ENCODE measurements around the gene RPS6KB2. TPM values are rescaled to one million over a fixed set of nuclear protein-coding genes. Genes with fewer than 3 reads are reported as not detected.

Gene RPS6KB2
- total and polyA plus RNA-seq, 10 of the 15 experiments (the other 5 are each of a cell fraction or from before 2014, with no cell fraction given): 0.39 to 101 (median 58.4) TPM

GRCh38 chr11:67387069-67387468 lies 41.2 kb upstream of the RPS6KB2 start:
- H3K27ac ChIP-seq (ENCODE audit: control insufficient read depth, insufficient read depth): no peak overlapping the region
- POLR2A ChIA-PET: interaction anchor here (0.6 to 2.2 kb wide), 6 partner anchors 15 to 305 kb away, joined by 3 to 8 read pairs (median 4); partner anchors contain the start of gene POLD4
- H3K4me3 ChIP-seq: no peak overlapping the region
- TF ChIP-seq NR2C1 (IDR thresholded peaks at IDR 0.05): no peak
- TF ChIP-seq CREB1 (IDR thresholded peaks at IDR 0.05; ENCODE audit: low read depth): no peak
- TF ChIP-seq ZNF592 (IDR thresholded peaks at IDR 0.05): no peak
- no peak for TF ChIP-seq BHLHE40 (IDR thresholded peaks at IDR 0.05; ENCODE audit: borderline replicate concordance in 1 of 2, low read depth in 2 of 2, low read length in 1 of 2)
- TF ChIP-seq ZBTB4 (CRISPR knock-in tag; IDR thresholded peaks at IDR 0.05): no peak
- TF ChIP-seq SP1 (IDR thresholded peaks at IDR 0.05; ENCODE audit: low read depth, low read length): no peak
- TF ChIP-seq NKRF (conservative IDR thresholded peaks at IDR 0.05): no peak
- DNase-seq (ENCODE audit: low read depth, low spot score) (no peak), FAIRE-seq (no peak), ATAC-seq (no peak)
- no peak overlapping the region for H2AFZ ChIP-seq (ENCODE audit: control insufficient read depth, low read depth, low read length)
- in situ Hi-C loops (cut with MboI): loop anchor here (5.0 kb wide), 1 partner anchor 35 kb away; the partner anchor contains the start of gene POLD4
- CTCF ChIA-PET: interaction anchor here (0.6 to 25.5 kb wide), 7 partner anchors 20 to 121 kb away, joined by 3 to 1301 read pairs (median 4); partner anchors contain the start of genes CDK2AP2, CLCF1 and POLD4
- WGBS (ENCODE audit: insufficient coverage, insufficient replicate concordance, low lambda C conversion rate, missing lambda C conversion rate): 23% methylated on average over 9 of the region's 9 CpGs
- peaks cover 8% of the 10 kb centered on the region for H3K4me1 ChIP-seq (ENCODE audit: control insufficient read depth, insufficient read depth, low read length)
- H3K79me2 ChIP-seq (ENCODE audit: control insufficient read depth, insufficient read depth, low read length): peaks cover 10% of the 10 kb centered on the region
- H4K20me1 ChIP-seq (ENCODE audit: control insufficient read depth, insufficient read depth): no peaks in the 10 kb centered on the region
- SMC1A ChIA-PET (ENCODE audit: uncharacterized antibody, unreplicated experiment): interaction anchor here (0.9 to 21.3 kb wide), 5 partner anchors 14 to 84 kb away, joined by 3 to 646 read pairs (median 6); partner anchors contain the start of gene POLD4
- RAD21 ChIA-PET (ENCODE audit: unreplicated experiment): interaction anchor here (0.7 to 15.0 kb wide), 8 partner anchors 9 to 213 kb away, joined by 3 to 525 read pairs (median 4); partner anchors contain the start of genes PITPNM1, POLD4 and PPP1CA
- no peaks in the 10 kb centered on the region for H3K9me3 ChIP-seq (replicated peaks; ENCODE audit: control insufficient read depth, insufficient read depth, low read length)
- intact Hi-C loops (cut with micrococcal nuclease; ENCODE audit: unreplicated experiment): no loop called here
- no TSS peak for BruUV-seq (replicated peaks)
- H3K36me3 ChIP-seq (ENCODE audit: control insufficient read depth in 2 of 2, insufficient read depth in 2 of 2, low read length in 1 of 2): no peaks in the 10 kb centered on the region
- H3K4me2 ChIP-seq (ENCODE audit: control insufficient read depth, insufficient read depth): no peak overlapping the region
- H3K27me3 ChIP-seq (replicated peaks in 1 of 2; ENCODE audit: control insufficient read depth in 2 of 2, insufficient read depth in 2 of 2, low read length in 1 of 2): peaks cover 0 to 3% of the 10 kb centered on the region in 2 experiments; a peak in 2 of 4 replicates
- no peak overlapping the region for H3K9ac ChIP-seq (ENCODE audit: control insufficient read depth, insufficient read depth, low read length)
